Activated effector memory CD4-positive, alpha-beta T cell treated with Interleukin-2 at 50 U/mL for 16 hours (primary cell): ENCODE measurements around the gene SPG7.

Source experiments
- DNase-seq: peaks from one replicate; pipeline ENCODE4 v3.0.0-alpha.2; 2020

SPG7 gene

GRCh38 chr16:89548344-89549006 is 40.3 kb downstream of the SPG7 start:
- no peak for DNase-seq

GRCh38 chr16:89549007-89549700 is 41.0 kb downstream of the SPG7 start:
- no peak for DNase-seq

- no peak for DNase-seq
These were observed 42.3 kb downstream of the SPG7 start for GRCh38 chr16:89550421-89551007.

DNA sequence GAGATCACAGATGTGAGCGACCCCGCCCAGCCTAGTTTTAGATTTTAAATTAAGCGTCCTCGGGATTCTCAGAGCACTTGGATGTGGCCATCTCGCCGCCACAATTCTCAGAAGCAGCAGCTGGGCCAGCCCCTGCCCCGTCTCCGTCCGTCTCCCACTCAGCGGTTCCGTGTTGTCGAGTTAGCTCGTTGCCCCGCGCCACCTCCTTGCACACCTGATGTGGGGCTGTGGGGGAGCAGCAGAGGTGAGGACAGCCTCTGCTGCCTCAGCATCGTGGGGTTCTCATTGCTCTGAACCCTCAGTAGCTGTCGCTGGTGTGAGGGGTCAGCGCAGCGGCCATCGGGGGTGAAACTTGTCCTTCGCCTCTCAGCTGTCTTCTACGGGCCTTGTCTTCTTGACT is 44.1 kb downstream of the SPG7 start:
- DNase-seq: no peak

DNA sequence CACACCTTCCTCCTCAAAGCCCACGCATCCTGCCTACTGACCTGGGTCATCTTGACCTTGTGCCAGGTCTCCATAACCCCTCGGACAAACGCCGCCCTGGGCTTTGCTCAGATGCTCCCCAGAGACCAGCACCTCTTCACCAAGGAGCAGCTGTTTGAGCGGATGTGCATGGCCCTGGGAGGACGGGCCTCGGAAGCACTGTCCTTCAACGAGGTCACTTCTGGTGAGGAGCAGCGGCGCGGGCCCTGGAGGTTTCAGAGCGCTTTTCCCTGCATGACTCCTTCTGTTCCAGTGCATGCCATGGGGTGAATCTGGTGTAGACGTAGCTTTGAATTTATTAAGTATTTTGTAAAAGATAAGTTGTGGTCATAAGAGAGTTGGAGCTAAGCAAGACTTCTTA is 44.7 kb downstream of the SPG7 start:
- DNase-seq: no peak

DNA sequence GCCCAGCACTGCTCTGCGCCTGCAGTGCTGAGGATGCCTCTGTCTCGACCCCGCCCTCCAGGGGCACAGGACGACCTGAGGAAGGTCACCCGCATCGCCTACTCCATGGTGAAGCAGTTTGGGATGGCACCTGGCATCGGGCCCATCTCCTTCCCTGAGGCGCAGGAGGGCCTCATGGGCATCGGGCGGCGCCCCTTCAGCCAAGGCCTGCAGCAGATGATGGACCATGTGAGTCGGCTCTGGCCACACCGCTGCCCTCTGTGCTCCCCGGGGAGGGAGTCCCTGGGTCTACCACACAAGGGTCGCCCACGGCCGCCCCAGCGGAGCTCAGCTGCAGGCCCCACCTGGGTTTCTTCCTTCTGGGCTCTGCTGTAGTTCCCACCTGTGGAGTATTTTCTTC is 45.5 kb downstream of the SPG7 start:
- DNase-seq: no peak

DNA sequence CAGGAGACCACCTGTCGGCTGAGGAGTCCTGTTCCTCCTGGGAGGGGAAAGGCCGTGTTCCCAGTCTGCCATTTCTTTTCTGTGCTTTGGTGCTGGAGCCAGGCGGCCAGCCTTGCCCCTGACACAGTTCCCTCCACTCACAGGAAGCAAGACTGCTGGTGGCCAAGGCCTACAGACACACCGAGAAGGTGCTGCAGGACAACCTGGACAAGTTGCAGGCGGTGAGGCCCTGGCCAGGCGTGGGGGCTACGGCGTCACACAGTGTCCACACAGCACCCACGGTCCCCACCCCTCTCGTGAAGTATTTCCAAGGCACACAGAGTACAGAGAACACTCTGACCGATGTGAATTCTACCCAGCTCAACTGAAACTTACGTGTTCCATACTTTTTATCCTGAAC is 46.1 kb downstream of the SPG7 start:
- DNase-seq: no peak

GRCh38 chr16:89555265-89555664 is 47.1 kb downstream of the SPG7 start:
- DNase-seq: no peak

DNA sequence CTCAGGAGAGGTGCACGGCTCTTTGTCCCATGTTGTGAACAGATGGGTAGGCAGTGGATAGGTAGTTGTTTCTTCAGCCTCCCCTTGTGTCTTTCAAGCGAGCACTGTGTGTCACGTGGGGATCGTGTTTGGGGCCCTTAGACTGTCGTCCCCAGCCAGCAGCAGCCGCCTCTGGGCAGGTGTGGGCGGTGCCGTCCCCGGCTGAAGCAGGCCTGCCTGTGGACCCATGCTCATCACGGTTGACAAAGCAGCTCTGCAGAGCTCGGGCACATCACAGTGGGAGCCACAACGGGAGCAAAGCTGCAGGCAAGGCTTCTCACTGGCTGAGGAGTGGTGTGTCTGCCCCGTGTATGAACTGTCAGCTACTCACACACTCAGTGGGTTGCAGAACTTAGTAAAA is 47.6 kb downstream of the SPG7 start:
- DNase-seq: no peak

GRCh38 chr16:89556750-89557689 is 48.8 kb downstream of the SPG7 start:
- peak; percentile 66 for DNase-seq

DNA sequence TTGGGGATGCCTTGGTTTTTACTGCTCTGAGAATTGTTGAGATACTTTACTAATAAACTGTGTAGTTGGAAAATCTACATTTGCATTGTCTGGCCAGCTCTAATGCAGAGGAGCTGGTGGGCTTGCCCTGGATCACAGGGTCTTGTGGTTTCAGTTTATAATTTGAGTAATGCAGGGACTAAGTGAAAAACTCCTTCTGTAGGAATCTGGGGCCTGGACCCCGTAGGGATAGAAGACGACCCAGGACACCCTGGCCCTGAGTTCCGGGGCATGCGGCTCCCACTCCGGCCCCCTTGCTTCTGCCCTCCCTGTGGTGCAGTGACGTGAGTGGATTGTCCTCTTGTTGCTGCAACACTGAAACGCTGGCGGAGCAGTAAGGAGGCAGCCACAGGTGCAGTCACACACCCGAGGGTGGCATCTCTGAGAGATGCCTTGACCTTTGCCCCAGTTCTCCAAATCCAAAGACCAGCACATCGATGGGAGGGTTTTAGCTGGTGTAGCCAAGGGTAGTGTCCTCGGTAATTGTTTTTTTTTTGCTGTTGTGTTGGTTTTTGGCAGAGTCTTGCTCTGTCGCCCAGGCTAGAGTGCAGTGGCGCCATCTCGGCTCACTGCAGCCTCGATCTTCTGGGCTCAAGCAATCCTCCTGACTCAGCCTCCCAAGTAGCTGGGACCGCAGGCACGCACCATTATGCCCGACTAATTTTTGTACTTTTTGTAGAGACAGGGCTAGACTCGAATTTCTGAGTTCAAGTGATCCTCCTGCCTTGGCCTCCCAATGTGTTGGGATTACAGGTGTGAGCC is 49.7 kb downstream of the SPG7 start:
- DNase-seq: no peak

DNA sequence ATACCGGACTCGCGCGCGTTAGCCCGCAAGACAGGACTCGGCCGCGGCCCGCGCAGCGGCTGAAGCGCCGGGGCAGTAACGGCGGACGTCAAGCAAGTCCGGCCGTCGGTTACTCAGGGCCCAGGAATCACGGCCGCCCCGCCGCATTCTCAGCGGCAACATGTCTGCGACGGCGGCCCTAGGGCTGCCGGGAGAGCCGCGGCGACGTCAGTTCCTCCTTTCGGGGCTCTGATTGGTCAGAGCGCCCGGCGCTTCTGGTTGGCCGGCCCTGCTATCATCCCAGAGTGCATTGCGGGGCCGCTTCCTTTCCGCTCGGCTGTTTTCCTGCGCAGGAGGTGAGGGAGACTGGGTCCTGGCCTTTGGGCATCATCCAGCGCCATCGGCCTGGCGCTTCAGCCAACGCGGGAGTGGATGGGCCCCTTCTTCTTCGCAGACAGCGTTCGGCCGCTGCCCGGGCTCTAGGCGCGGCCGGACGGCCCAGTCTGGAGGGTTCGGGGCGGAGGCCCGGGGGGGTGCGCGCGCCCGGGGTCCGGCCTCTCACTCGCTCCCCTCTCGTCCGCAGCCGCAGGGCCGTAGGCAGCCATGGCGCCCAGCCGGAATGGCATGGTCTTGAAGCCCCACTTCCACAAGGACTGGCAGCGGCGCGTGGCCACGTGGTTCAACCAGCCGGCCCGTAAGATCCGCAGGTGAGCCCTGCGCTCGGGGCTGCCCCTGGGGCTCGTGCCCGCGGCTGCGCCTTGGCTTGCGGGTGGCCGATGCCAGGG is 52.4 kb downstream of the SPG7 start, which contains the start of gene RPL13:
TSS of gene RPL13 (plus strand) at position 305 of the 764 bp plus-strand sequence. CDS start at position 583, 278 bp downstream.
- peak; percentile 88 for DNase-seq

DNA sequence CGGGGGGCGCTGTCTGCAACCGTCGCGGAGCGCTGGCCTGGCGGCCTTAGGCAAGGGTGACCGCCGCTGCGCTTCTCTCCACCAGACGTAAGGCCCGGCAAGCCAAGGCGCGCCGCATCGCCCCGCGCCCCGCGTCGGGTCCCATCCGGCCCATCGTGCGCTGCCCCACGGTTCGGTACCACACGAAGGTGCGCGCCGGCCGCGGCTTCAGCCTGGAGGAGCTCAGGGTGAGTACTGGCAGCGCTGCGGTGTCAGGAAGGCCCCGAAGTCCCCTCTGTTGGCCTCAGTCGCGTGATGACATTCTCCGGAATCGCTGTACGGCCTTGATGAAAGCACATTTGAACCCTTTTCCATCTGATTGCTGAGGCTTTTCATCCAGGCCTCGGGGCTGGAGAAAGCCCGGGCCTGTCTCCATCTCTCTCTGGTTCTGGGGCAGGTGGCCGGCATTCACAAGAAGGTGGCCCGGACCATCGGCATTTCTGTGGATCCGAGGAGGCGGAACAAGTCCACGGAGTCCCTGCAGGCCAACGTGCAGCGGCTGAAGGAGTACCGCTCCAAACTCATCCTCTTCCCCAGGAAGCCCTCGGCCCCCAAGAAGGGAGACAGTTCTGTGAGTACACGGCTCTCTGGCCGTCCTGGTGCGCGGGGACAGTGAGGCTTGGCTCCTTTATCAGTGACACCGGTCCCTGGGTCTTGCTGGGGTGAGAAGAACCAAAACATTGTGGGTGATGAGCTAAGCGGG is 53.1 kb downstream of the SPG7 start:
- DNase-seq: no peak

DNA sequence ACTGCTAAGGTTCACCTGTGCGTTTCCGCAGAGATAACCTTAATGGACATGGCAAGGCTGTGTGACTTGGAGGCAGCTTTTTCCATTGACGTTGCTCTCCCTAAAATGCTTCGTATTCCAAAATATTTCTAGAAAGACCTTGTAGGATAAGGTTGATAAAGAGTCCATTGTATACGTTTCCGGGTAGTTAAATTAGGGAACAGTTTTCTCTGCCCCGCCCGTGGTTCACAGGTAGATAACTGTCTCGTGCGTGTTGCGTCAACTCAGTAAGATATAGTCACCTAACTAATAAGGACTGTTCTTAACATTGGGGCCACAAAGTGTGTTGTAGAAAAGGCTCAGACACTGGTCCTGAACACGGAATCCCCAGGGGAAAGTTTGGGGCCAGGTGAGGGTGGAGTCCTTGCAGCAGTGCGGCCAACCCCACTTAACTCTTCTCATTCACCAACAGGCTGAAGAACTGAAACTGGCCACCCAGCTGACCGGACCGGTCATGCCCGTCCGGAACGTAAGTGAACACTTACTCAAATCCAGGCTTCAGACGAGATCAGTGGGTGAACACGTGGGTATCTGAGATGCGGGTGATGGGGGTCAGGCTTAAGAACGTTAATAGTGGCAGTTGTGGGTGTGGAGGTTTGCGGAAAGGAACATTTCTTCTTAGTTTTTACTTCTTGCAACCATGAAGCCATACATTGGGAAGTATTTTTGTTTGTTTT is 53.8 kb downstream of the SPG7 start:
- no peak for DNase-seq

DNA sequence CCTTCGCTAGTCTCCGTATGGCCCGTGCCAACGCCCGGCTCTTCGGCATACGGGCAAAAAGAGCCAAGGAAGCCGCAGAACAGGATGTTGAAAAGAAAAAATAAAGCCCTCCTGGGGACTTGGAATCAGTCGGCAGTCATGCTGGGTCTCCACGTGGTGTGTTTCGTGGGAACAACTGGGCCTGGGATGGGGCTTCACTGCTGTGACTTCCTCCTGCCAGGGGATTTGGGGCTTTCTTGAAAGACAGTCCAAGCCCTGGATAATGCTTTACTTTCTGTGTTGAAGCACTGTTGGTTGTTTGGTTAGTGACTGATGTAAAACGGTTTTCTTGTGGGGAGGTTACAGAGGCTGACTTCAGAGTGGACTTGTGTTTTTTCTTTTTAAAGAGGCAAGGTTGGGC is 54.7 kb downstream of the SPG7 start:
- DNase-seq: no peak

DNA sequence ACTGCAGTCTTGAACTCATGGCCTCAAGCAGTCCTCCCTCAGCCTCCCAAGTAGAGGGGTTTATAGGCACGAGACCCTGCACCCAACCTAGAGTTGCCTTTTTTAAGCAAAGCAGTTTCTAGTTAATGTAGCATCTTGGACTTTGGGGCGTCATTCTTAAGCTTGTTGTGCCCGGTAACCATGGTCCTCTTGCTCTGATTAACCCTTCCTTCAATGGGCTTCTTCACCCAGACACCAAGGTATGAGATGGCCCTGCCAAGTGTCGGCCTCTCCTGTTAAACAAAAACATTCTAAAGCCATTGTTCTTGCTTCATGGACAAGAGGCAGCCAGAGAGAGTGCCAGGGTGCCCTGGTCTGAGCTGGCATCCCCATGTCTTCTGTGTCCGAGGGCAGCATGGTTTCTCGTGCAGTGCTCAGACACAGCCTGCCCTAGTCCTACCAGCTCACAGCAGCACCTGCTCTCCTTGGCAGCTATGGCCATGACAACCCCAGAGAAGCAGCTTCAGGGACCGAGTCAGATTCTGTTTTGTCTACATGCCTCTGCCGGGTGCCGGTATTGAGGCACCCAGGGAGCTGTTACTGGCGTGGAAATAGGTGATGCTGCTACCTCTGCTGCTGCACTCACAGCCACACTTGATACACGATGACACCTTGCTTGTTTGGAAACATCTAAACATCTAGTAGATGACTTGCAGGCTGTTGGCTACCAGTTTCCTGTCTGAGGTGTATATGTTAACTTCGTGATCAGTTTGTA is 55.6 kb downstream of the SPG7 start:
- no peak for DNase-seq

DNA sequence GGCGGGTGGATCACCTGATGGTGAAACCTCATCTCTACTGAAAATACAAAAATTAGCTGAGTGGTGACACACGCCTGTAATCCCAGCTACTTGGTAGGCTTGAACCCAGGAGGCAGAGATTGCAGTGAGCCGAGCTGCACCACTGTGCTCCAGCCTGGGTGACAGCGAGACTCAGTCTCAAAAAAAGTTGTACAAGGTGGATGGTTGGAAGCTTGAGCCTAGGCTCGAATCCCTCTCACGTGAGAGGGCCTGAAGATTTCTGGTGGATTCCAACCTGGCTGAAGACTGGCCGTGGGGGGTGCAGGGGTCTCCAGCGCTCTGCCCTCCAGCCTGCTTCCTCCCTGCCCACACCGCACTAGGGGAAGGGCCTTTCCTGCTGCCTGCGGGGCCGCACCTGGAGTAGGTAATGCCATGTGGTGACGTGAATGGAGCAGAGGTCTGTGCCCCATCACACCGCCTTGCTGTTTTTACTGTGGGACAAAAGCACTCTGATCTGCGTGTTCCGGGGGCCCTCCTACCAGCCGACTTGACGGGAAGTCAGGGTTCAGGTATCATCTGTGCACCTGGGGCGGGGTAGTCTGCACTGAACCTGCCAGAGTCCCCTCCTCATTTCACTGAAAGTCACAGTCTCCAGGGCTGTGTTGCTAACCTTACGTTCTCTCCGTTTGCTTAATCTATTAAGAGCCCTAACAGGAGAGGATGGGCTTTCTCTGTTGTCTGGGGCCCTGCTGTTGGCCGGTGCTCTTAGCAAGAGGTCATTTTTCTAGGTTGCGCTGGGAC is 56.5 kb downstream of the SPG7 start:
- DNase-seq: no peak

DNA sequence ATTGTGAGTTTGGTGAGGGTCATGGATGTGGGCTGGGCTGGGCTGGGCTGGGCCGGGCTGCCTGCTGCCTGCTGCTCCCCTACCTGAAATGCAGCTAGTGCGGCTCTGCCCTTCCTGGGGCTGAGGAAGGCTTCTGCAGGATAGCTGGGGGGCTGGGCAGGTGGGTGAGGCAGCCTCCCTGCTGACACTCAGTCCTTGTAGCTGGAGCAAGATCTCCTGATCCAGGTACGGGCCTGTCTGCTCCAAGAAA is 57.0 kb downstream of the SPG7 start:
- DNase-seq: no peak
